ENCODE results near the gene ABLIM3.

DNA sequence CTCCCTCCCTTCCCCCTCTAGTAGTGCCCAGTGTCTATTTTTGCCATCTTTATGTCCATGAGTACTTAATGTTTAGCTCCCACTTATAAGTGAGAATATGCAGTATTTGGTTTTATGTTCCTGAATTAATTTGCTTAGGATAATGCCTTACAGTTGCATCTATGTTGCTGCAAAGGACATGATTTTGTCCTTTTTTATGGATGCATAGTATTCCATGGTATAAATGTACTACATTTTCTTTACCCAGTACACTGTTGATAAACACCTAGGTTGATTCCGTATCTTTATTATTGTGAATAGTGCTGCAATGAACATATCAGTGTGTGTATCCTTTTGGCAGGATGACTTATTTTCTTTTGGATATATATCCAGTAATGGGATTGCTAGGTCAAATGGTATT is 3.8 kb downstream of the ABLIM3 start:
- TF ChIP-seq TBP (IDR thresholded peaks at IDR 0.05; ENCODE audit: low read depth, low read length), result no peak
- no peak for TF ChIP-seq EP300 (IDR thresholded peaks at IDR 0.05; ENCODE audit: borderline replicate concordance in 1 of 2, low read depth in 2 of 2, low read length in 2 of 2)
- no peak for TF ChIP-seq CEBPB (IDR thresholded peaks at IDR 0.05; ENCODE audit: low read depth, low read length)
- no peak for TF ChIP-seq RFX5 (IDR thresholded peaks at IDR 0.05; ENCODE audit: borderline replicate concordance, low read depth, low read length)
- TF ChIP-seq MAX (IDR thresholded peaks at IDR 0.05), result no peak
